GM21360 (cell line): Measurements from ENCODE around the gene MICA.
"Not testable (repeated sequence)": the region's sequence is repeated elsewhere in the genome, so short reads cannot be mapped to it uniquely, and the experiment has no call there.

Experiments used
- ATAC-seq: cut with Tn5 transposase; IDR thresholded peaks from one replicate; pipeline ENCODE4 v1.9.1; 2021; ENCODE audit warnings: mild to moderate bottlenecking, moderate library complexity; ENCODE audit not compliant: unreplicated experiment

The MICA gene

DNA sequence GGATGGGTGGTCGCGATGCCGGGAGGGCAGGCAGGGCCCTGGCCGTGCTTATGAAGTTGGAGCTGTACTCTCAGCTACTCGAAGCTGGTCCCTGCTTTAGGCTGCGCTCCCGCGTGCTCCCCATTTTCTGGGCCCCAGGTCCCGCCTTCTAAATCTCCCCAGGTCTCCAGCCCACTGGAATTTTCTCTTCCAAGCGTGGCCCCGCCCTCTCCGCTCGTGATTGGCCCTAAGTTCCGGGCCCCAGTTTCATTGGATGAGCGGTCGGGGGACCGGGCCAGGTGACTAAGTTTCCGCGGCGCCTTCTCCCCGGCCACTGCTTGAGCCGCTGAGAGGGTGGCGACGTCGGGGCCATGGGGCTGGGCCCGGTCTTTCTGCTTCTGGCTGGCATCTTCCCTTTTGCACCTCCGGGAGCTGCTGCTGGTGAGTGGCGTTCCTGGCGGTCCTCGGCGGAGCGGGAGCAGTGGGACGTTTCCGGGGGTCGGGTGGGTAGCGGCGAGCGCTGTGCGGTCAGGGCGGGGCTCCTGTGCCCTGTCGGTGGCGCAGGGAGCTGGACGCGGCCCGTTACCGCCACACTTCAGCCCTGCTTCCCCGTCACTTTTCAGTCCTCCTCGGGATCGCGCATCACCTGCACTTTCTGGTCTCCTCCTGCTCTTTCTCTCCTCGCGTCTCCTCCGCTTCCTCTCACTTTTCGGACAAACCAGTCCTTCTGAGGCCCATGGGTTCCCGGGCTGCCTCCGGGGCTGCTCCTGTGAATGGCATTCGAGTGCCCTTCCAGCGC, at the start of gene MICA:
MICA (plus strand) TSS at position 313 of the 778 bp plus-strand sequence; CDS start at position 351, 38 bp downstream.
- ATAC-seq: peak; percentile 38

DNA sequence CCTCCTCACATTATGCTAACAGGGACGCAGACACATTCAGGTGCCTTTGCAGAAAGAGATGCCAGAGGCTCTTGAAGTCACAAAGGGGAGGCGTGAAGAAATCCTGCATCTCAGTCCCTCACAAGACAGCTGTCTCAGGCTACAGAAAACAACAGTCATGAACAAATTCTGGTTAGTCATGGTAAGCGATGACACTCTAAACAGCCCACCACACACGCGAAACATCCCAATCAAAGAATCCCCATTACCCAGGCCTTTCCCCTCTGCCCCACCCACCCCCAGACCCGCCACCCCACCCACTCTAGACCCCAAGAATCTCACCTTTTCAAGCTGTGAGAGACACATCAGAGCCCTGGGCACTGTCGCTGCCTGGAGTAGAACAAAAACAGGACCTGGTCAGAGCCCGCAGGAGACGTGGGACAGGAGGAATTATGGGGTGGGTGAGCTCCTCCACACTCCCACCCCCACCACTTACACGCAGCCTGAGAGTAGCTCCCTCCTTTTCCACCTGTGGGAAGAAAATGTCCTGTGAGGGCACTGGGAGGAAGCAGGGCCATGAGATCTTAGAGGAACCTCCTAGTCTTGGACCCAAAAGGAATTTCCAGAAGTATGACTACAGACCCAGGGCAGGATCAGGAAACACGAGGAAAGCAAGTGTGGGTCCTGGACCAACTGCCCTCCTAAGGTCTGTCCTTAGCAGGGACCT, 49.1 kb upstream of the MICA start:
- no peak for ATAC-seq

DNA sequence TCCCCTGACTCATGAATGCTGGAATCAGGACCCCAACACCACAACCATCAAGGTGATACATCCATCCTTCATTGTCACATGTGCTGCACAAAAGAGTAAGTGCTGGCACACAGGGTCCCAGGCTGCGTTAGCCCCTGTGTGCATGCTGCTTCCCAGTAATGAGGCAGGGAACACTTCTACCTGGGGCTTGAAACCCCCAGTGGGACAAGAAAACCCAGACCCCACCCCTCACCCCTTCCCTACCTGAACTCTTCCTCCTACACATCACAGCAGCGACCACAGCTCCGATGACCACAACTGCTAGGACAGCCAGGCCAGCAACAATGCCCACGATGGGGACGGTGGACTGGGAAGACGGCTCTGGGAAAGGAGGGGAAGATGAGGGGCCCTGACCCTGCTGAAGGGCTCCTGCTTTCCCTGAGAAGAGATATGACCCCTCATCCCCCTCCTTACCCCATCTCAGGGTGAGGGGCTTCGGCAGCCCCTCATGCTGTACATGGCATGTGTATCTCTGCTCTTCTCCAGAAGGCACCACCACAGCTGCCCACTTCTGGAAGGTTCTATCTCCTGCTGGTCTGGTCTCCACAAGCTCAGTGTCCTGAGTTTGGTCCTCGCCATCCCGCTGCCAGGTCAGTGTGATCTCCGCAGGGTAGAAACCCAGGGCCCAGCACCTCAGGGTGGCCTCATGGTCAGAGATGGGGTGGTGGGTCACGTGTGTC, 48.4 kb upstream of the MICA start:
- ATAC-seq: no peak

DNA sequence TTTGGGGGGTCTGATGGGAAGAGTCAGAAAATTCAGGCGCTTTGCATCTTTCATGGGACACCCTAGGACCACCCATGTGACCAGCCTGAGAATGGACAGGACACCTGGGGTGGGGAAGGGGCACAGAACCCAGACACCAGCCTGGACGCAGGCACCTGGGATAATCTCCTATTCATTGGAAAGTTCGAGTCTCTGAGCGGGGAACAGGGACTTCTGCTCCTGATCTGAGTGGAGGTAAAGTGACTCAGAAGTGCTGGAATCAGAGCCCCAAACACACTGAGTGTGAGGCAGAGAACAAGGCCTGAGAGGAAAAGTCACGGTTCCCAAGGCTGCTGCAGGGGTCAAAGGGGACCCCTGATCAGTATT, 47.8 kb upstream of the MICA start:
- no peak for ATAC-seq

DNA sequence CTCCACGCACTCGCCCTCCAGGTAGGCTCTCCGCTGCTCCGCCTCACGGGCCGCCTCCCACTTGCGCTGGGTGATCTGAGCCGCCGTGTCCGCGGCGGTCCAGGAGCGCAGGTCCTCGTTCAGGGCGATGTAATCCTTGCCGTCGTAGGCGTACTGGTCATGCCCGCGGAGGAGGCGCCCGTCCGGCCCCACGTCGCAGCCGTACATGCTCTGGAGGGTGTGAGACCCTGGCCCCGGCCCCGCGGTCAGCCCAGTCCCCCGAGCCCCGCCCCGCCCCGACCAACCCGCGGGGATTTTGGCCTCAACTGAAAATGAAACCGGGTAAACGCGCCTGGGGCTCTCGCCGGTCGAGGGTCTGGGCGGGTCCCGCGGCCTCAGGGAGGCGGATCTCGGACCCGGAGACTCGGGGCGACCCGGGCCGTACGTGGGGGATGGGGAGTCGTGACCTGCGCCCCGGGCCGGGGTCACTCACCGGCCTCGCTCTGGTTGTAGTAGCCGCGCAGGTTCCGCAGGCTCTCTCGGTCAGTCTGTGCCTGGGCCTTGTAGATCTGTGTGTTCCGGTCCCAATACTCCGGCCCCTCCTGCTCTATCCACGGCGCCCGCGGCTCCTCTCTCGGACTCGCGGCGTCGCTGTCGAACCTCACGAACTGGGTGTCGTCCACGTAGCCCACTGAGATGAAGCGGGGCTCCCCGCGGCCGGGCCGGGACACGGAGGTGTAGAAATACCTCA, 47.0 kb upstream of the MICA start:
- ATAC-seq: no peak

DNA sequence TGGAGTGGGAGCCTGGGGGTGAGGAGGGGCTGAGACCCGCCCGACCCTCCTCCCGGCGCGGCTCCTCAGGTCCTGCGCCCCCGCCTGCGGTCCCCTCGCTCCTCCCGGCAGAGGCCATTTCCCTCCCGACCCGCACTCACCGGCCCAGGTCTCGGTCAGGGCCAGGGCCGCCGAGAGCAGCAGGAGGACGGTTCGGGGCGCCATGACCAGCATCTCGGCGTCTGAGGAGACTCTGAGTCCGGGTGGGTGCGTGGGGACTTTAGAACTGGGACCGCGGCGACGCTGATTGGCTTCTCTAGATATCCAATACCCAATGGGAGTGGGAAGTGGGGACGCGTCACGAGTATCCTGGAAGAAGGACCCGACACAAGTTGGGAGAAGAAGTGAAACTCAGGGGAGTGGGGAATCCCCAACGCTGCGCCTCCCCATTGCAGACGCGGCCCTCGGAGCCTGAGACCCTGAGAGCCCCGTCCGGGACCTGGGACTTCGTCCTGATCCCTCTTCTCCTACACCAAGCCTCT, 46.4 kb upstream of the MICA start, which contains the start of gene HLA-B:
HLA-B (minus strand) TSS at position 234 of the 521 bp plus-strand sequence; CDS start at position 213, 21 bp downstream.
- peak; percentile 52 for ATAC-seq

DNA sequence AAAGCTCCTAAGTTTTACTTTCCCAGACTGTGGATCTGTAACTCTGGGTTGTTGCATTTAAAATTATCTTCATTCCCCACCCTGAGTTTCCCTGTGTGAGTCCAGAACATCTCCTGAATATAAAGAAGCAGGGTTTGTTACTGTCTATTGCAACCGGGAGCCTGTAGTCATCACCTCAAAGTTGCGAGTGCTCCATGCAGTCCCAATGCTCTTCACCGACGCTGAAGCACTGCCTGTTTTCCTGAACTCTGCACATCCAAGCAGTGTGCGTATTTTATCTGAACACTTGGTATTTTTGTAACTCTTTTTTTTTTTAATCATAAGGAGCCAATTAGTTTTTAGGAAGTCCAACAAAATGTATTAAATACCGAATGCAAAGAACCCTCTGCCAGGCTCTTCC, 45.5 kb upstream of the MICA start:
- no peak for ATAC-seq

DNA sequence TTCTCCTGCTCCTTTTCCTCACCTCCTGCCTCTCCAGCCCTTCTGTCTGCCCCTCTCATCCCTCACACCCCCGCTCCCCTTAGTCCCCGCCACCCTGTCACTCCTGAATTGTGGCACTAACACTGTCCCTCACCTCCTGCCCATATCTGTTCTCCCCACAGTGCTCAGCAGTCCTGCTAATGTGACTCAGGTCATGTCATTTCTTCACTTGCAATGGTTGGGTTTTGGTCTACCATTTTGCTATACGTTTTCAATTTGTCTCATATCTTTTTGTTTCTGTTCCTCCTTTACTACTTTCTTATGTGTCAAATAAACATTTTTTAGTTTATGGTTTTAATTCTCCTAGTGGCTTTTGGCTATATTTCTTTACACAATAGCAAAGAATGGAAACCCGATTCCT, 45.1 kb upstream of the MICA start:
- ATAC-seq: no peak

DNA sequence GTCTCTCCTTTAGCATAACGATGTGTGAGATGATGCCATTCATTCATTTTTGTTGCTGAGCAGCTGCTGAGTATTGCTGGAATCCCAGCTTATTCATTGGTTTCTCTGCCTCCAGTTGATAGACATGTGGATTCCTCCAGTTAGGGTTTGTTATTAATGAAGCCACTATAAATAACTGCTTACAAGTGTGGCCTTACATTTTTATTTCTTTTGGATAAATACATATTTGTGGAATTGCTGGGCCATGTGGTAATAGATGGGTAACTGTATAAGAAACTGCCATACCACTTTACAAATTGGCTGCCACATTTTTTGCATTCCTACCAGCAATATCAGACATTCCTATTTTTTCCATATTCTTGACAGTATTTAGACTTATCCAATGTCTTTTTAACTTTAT, 43.8 kb upstream of the MICA start:
- ATAC-seq: no peak

DNA sequence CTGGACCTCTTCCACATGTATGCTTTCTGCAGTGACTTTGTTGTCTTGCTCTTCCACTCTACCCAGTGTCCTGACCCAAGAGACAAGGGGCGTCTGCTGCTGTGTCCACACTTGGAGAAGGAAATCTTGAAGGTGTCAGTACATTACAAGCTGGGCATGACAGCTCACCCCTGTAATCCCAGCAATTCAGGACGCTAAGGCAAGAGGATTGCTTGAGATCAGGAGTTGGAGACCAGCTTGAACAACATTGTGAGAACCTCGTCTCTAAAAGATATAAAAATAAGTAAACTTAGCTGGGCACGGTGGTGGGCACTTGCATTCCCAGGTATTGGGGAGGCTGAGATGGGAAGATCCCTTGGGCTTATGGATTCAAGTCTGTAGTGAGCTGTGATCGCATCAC, 40.6 kb upstream of the MICA start:
- no peak for ATAC-seq

DNA sequence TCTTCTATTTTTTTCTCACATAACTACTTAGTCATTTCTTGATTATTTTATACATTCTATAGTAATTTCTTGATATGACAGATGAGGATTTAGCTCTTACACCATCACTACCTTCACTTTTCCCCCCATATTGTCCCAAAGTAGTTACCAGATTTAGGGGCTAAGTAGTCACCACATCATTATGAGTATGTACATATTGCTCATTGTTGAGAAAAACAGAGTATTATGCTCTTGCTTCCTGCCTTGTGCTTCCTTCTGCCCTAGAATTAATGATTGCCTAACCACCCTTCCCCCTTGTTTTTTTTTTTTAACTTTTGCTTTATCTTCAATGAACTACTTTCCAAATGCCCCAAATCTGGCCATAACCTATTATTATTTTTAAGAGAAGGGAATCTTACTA, 39.6 kb upstream of the MICA start:
- no peak for ATAC-seq

DNA sequence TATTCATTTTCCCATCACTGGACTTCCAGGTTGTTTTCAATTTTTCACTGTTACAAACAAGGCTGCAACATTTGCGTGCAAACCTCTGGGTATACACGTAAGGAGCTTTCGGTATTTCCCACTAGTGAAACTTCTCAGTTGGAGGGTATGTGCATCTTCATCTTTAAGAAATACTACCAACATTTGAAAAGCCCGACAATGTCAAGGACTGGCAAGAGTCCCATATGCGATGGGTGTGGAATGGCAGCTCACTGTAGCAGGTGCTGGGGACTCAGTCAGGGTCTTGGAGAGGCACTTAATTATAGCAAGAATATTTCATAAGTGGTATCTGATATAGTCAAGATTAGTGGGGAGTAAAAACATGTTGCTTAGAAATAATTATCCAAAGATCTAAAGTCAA, 37.5 kb upstream of the MICA start:
- ATAC-seq: no peak

DNA sequence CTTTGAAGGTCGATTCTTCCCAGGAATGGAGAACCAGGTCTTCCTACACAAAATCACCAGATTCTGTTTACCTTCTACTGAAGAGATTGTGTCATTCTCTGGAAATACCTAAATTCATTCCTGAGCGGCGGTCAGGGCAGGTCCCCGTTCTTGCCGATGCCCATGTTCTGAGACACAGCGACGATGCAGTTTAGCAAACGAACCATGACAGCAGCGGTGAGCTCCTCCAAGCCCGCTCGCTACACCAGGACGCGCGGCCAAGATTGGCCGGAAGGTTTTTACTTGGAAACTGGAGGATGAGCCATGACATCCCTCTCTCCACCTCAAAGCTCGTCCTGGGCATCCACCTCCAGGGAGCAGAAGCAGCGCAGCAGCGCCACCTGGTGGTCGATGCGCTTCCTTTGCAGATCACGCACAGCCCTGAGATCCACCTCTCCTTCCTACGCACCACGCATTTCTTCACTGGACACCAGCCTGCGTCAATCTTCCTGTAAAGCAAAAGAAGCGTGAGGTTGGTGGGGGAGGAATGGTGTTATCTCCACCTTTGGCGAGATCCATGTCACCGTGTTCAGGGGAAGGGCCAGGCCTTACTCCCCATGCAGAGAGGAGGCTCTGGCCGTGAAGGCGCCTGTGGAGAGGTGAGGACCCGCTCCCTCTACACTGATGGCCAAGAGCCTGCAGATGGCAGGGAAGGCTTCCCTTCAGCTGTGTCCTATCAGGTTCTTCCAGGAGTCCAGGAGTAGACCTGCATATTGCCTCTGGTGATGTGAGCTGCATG, 36.5 kb upstream of the MICA start:
- peak; percentile 70 for ATAC-seq

DNA sequence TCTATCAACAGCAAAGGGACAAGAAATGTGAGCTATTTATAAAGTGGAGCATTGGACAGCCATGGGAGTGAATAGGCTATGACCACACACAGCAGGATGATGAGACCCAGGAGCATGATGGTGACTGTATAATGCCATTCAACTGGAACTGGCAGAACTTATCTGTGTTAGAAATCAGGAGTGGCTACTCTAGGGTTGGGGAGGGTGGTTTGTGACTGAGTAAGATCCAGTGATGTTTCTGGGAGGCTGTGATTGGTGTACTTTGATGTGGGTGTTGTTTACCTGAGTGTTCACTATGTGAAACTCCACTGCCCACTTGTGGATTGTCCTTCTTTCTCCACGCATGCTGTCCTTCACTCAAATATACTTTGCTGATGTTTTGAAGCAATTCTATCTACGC, 34.9 kb upstream of the MICA start:
- no peak for ATAC-seq

DNA sequence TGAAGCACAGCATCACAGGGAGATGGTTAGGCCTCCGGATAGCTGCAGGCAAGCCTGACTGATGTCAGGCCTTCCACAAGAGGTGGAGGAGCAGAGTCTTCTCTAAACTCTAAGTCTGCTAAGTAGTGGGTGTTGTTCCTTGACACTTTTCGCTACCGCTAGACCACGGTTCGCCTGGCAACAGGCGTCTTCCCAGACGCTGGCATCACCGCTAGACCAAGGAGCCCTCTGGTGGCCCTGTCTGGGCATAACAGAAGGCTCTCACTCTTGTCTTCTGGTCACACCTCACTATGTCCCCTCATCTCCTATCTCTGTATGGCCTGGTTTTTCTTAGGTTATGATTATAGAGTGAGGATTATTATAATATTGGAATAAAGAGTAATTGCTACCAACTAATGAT, 29.3 kb upstream of the MICA start:
- not testable (repeated sequence) for ATAC-seq

DNA sequence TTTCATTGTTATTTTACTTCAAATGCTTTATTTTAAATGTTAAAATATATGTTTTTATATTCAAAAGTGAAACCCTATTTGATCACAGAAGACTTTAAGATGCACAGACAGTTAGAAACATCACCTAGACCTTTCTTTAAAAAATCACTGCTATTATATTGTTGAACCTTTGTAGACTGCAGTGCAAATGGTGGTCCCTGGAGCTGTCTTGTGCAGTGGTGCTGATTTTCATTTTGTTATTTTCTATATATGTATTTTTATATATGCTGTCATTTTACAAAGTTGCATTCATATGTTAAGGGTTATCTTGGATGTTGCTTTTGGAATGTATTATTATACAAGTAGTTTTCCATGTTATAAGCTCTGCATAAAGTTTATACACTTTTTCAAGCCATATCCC, 27.7 kb upstream of the MICA start:
- ATAC-seq: no peak

DNA sequence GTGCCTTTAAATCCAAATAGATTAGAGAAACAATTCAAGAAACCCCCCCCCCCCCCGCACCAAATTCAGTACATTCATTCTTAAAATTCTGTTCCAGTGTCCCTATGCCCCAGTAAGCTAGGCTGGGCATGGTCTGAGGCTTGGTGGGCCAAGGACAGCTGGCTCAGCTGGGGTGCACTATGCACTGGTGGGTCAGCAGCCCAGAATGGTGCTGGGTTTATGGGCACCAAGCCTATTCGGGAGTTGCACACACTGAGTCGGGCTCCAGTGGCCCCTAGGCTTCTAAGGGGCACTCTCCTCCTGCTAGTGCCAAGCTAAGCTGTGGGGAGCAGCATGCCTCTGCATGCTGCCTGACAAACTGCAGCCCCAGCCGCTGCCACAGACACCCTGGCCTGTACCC, 26.4 kb upstream of the MICA start:
- ATAC-seq: no peak

DNA sequence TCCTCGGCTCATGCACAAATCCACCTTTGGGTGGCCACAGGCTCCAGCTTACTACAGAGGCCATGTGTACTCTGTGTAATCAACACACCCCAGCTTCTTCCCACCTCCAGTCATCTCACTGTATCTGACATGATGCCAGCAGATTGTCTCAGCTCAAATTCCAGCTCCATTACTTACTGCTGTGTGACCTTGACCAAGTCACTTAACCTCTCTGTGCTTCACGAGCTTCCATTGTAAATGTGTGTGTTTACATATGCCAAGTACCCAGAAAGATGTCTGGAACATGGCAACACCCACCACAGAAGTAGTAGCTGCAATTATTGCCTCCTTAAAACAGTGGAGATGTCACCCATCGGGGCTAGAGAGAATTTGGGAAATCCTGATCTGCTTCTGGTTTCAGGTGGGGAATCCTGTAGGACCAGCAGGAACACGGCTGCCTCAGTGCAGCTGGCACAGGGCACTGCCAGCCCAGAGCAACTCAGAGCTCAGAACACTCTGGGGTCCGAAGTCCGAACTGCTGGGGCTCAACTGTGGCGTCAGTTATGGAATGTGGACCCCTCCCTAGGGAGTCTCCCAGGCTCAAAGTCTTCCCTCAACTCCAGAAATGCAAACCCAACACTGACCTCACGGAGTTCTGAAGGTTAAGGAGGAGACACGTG, 25.2 kb upstream of the MICA start:
- ATAC-seq: no peak

DNA sequence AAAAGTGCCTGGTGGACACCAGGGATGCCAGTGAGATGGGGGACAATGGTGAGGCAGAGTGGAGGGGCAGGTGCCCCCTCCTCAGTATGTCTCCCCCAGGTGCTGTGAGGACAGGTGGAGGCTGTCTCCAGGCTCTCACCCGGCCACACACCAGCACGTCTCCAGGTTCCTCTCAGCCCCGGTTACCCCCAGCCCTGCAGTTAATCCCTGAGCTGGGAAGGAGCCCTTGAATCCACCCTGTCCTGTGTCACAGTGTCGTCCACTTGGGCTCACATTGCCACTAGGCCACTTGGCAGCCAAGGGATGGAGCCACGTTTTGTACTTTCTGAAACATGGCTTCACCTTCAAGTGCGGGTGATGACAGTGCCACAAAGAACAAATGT, 24.7 kb upstream of the MICA start:
- ATAC-seq: no peak

DNA sequence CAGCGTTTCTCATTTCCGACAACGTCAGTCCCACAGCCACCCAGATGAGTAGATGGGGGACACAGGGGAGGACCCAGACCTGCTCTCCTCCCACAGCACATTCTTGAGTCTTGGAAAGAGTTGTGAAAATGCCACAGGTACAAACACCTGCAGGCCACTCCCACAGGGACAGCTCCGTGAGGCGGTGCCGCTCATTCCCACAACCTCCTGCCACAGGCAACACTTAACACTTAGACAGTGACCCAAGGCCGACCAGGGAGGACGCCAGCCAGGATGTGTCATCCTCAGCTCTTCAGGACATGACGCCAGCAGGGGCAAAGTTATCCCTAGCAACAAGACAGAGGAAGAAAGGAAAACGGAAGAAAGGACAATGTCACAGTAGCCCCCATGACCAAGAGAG, 23.5 kb upstream of the MICA start:
- no peak for ATAC-seq
